ENCODE data around the gene TMEM41A.

DNA sequence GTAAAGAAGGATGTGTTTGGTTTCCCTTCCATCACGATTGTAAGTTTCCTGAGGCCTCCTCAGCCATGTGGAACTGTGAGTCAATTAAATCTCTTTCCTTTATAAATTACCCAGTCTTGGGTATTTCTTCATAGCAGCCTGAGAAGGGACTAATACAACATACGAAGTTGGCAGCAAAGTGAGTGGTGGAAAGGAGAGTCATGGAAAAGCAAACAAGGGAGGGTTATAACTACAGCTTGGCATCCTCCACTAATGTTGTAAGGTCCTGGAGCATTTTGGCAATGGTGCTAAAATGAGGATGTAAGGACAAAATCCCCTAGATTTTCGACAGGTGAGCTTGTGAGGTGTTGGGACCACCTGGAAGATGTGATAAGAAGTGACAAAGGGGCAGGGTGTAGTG lies 5.8 kb upstream of the TMEM41A start:
- TF ChIP-seq GATA2 (IDR thresholded peaks at IDR 0.05; ENCODE audit: low read depth, low read length) (no peak), GATA3 (IDR thresholded peaks at IDR 0.05; ENCODE audit: low read depth, low read length) (no peak)

Data from SH-SY5Y (cell line).